Testis (tissue), 2 donors: Measurements from ENCODE around the gene PCED1A.

Experiments used
- CTCF ChIP-seq, 3 experiments: fragments of 450-650 bp in 2 of 3; fragments of 200-600 bp in 1 of 3; sonication (generic) in 1 of 3; IDR thresholded peaks; one replicate each; pipeline ENCODE4 v1.5.1; 2016 to 2019; ENCODE audit warnings: antibody characterized with exemption in 3 of 3, mild to moderate bottlenecking in 2 of 3, moderate library complexity in 1 of 3
- POLR2A ChIP-seq: fragments of 450-650 bp; IDR thresholded peaks from one replicate; pipeline ENCODE4 v1.6.1; 2017; ENCODE audit warnings: antibody characterized with exemption, mild to moderate bottlenecking, moderate library complexity

GRCh38 chr20:2809690-2810089 lies 30.8 kb downstream of the PCED1A start:
- TF ChIP-seq CTCF (IDR thresholded peaks at IDR 0.05) (no peak), POLR2A (no peak)
